Peyer's patch (tissue), 4 donors: ENCODE results near the gene ZFR. TPM values are rescaled to one million over a fixed set of nuclear protein-coding genes. Genes with fewer than 3 reads are reported as not detected.

Experiments used
- DNase-seq, 3 donors: peaks; one replicate each; pipeline ENCODE4 v3.0.0-alpha.2; 2017 to 2019
- H3K27ac ChIP-seq, 4 donors: fragments of 200-600 bp; sonication (generic); one replicate each; pipeline ENCODE4 v1.5.1; 2016 to 2019
- H3K27me3 ChIP-seq, 2 donors: fragments of 200-600 bp; sonication (generic); one replicate each; pipeline ENCODE4 v1.5.1; 2019
- H3K36me3 ChIP-seq, 3 donors: fragments of 200-600 bp; sonication (generic); one replicate each; pipeline ENCODE4 v1.5.1; 2016 to 2019
- H3K4me1 ChIP-seq, 4 donors: fragments of 200-600 bp; sonication (generic); one replicate each; pipeline ENCODE4 v1.5.1; 2016 to 2019
- H3K4me3 ChIP-seq, 4 donors: fragments of 200-600 bp; sonication (generic); 1 replicate in 3 of 4; 2 replicates in 1 of 4; pipeline ENCODE4 v1.5.1; 2016 to 2019; ENCODE audit warnings: mild to moderate bottlenecking in 1 of 4
- H3K9me3 ChIP-seq, 4 donors: fragments of 200-600 bp; sonication (generic); one replicate each; pipeline ENCODE4 v1.5.1; 2016 to 2019; ENCODE audit warnings: mild to moderate bottlenecking in 1 of 4
- POLR2A ChIP-seq, 2 donors: fragments of 450-650 bp; IDR thresholded peaks; one replicate each; pipeline ENCODE4 v1.5.1; 2017; ENCODE audit warnings: antibody characterized with exemption in 2 of 2, mild to moderate bottlenecking in 2 of 2, moderate library complexity in 2 of 2
- total RNA-seq, 4 donors: library from RNA; depleted of rRNA; stranded (reverse); fragments of >200 nt; gene quantifications; one replicate each; pipeline ENCODE4 v1.1.0, GENCODE V29; 2016
- TF ChIP-seq, protein P1 (sequence below), 6 experiments: fragments of 450-650 bp in 4 of 6; fragments of 200-600 bp in 2 of 6; sonication (generic) in 1 of 6; IDR thresholded peaks; one replicate each; pipeline ENCODE4 v1.5.1; 2017 to 2019; ENCODE audit warnings: antibody characterized with exemption in 6 of 6, mild to moderate bottlenecking in 3 of 6, moderate library complexity in 1 of 6

ZFR gene
- total RNA-seq, 4 donors from 2014 or later: 33.5 to 66.8 (median 50.9) TPM

DNA sequence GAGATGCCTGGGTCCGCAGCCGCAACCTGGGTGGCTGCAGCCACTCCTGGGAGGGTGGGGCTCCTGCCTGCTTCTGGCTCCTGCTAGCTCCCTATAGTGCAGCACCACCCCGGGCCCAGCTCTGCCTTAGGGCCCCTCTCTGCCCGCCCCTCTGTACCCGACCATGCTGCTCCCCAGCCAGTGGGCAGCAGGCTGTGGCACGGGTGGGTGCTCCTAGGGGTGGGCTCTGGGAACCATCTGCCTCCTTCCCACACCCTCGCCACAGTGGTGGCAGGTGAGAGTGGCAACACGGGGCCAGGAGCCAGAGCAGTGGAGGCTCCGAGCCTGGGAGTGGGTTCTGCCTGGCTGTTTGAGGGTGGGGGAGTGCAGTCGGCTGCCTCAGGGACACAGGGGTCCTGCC is 124.0 kb downstream of the ZFR start:
- no peak for DNase-seq
- Histone ChIP-seq H3K36me3 (no peaks in the 10 kb centered on the region), H3K27me3 (no peaks in the 10 kb centered on the region), H3K9me3 (peaks cover 0 to 8% (median 0%) of the 10 kb centered on the region in 4 donors), H3K27ac (no peak overlapping the region), H3K4me3 (no peak overlapping the region), H3K4me1 (no peaks in the 10 kb centered on the region)
- TF ChIP-seq, protein P1, sequence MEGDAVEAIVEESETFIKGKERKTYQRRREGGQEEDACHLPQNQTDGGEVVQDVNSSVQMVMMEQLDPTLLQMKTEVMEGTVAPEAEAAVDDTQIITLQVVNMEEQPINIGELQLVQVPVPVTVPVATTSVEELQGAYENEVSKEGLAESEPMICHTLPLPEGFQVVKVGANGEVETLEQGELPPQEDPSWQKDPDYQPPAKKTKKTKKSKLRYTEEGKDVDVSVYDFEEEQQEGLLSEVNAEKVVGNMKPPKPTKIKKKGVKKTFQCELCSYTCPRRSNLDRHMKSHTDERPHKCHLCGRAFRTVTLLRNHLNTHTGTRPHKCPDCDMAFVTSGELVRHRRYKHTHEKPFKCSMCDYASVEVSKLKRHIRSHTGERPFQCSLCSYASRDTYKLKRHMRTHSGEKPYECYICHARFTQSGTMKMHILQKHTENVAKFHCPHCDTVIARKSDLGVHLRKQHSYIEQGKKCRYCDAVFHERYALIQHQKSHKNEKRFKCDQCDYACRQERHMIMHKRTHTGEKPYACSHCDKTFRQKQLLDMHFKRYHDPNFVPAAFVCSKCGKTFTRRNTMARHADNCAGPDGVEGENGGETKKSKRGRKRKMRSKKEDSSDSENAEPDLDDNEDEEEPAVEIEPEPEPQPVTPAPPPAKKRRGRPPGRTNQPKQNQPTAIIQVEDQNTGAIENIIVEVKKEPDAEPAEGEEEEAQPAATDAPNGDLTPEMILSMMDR (IDR thresholded peaks at IDR 0.05): no peak
- no peak for TF ChIP-seq POLR2A (IDR thresholded peaks at IDR 0.05)

DNA sequence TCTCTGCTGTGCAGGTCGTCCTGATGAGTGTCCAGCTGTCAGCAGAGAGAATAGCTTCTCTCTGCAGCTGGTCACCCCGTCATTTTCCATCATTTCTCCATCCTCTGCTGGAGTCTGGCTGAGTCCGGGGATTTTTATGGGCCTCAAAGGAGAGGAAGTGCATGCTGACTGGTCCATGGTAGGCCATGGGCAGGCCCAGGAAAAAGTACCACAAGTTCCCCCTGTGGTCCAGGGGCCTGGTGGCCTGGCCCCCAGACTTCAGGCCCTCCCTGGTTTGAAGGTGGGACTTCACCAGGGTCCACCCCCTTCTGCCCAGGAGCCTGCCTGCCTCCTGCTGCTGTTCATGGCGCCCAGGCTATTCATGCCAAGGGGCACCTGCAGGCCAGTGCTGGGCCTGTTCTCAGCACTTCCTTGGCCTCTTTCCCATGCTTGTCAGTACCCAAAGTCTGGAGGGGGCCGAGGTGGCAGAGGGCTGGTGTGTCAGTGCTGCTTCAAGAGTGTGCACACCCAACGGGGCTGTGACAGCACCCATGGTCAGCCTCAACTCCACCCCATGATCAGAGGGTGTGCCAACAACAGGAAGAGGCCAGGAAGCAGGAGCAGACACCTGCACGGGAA is 124.5 kb downstream of the ZFR start:
- H3K27me3 ChIP-seq: no peaks in the 10 kb centered on the region
- TF ChIP-seq POLR2A (IDR thresholded peaks at IDR 0.05): no peak
- TF ChIP-seq, protein P1 (IDR thresholded peaks at IDR 0.05): no peak
- H3K27ac ChIP-seq: no peak overlapping the region
- H3K4me1 ChIP-seq: no peaks in the 10 kb centered on the region
- H3K4me3 ChIP-seq: no peak overlapping the region
- peaks cover 0 to 8% (median 0%) of the 10 kb centered on the region in 4 donors for H3K9me3 ChIP-seq
- no peak for DNase-seq
- H3K36me3 ChIP-seq: no peaks in the 10 kb centered on the region

DNA sequence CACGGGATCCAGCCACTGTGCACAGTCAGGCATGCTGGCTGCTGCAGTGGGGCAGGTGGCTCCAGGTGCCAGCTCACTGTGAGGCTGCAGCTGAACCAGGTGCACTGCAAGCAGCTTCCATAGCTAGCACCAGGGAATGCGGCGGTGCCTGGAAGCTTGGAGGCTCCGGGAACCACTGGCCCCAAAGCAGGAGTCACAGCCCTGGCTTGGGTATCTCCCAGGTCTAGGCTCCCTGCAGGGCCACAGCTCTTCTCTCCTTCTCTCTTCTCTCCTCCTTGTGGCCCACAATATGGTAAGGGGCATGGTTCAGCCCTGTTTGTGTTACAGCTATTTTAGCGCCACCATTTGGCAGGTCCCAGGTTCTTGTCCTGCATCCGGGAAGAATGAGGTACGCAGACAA is 125.1 kb downstream of the ZFR start:
- Histone ChIP-seq H3K27ac (no peak overlapping the region), H3K36me3 (no peaks in the 10 kb centered on the region), H3K4me3 (no peak overlapping the region), H3K27me3 (no peaks in the 10 kb centered on the region), H3K9me3 (peaks cover 0 to 8% (median 0%) of the 10 kb centered on the region in 4 donors), H3K4me1 (no peaks in the 10 kb centered on the region)
- TF ChIP-seq POLR2A (IDR thresholded peaks at IDR 0.05): no peak
- TF ChIP-seq, protein P1 (IDR thresholded peaks at IDR 0.05): no peak
- DNase-seq: no peak

DNA sequence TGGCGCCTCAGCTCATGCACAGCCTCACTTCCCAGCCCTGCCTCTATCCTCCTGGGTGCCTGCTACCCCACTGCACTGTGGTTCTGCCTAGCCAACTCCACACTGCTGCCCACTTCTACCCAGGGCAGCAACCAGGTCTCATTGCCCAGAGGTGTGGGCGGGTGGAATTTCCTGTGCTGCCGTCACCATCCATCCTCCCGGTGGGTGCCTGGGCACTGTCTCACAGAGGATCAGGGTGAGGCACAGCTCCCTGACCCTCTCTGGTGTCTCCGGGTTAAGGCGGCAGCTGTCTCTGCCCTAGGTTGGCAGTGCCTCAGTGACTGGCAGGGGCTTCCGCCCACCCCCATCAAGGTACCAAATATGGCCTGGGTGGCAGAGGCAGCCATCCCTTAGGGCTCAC is 127.5 kb downstream of the ZFR start:
- Histone ChIP-seq H3K4me1 (no peaks in the 10 kb centered on the region), H3K27ac (no peak overlapping the region), H3K9me3 (peaks cover 0 to 4% (median 0%) of the 10 kb centered on the region in 4 donors), H3K36me3 (no peaks in the 10 kb centered on the region), H3K27me3 (no peaks in the 10 kb centered on the region), H3K4me3 (no peak overlapping the region)
- no peak for TF ChIP-seq POLR2A (IDR thresholded peaks at IDR 0.05)
- TF ChIP-seq, protein P1 (IDR thresholded peaks at IDR 0.05): no peak
- no peak for DNase-seq

DNA sequence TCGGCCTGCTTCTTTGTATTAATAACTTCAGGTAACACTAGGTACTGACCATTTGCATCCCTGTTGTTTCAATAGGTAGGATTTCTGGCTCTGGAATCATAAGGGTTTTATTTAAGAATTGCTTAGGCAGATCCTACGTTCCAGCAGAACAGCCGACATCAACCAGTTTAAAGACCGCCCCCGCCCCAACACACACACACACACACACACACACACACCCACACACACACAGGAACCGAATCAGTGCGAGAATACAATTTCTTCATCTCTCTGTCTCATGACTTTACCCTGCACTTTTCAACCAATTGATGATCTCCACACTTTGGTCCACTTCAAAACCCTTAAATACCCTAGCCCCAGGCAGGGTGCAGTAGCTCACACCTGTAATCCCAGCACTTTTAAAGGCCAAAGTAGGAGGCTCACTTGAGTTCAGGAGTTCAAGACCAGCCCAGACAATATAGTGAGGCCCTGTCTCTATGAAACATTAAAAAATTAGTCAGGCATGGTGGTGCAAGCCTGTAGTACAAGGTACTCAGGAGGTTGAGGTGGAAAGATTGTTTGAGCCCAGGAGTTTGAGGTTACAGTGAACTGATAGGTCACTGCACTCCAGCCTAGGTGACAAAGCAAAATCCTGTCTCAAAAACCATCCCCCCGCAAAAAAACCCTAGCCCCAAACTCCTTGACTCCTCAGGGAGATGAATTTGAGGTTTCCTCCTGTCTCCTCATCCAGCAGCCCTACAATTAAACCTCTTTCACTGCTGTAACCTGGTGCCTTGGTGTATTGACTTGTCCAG is 129.1 kb downstream of the ZFR start:
- no peaks in the 10 kb centered on the region for H3K36me3 ChIP-seq
- DNase-seq: no peak
- TF ChIP-seq POLR2A (IDR thresholded peaks at IDR 0.05): no peak
- TF ChIP-seq, protein P1 (IDR thresholded peaks at IDR 0.05): no peak
- peaks cover 0 to 8% (median 2%) of the 10 kb centered on the region in 4 donors for H3K4me1 ChIP-seq
- H3K27me3 ChIP-seq: no peaks in the 10 kb centered on the region
- no peak overlapping the region for H3K4me3 ChIP-seq
- no peak overlapping the region for H3K27ac ChIP-seq
- H3K9me3 ChIP-seq: no peaks in the 10 kb centered on the region
